Panc1 (cell line): ENCODE data around the gene APBB2.

Experiments used
- POLR2AphosphoS5 ChIP-seq: IDR thresholded peaks from 2 replicates; pipeline ENCODE4 v1.6.1; 2012; ENCODE audit warnings: mild to moderate bottlenecking, low read depth, low read length, moderate library complexity
- TF ChIP-seq, protein P1 (sequence below): fragments of 450-650 bp; IDR thresholded peaks from 2 replicates; pipeline ENCODE4 v1.5.1; 2017; ENCODE audit warnings: mild to moderate bottlenecking

DNA sequence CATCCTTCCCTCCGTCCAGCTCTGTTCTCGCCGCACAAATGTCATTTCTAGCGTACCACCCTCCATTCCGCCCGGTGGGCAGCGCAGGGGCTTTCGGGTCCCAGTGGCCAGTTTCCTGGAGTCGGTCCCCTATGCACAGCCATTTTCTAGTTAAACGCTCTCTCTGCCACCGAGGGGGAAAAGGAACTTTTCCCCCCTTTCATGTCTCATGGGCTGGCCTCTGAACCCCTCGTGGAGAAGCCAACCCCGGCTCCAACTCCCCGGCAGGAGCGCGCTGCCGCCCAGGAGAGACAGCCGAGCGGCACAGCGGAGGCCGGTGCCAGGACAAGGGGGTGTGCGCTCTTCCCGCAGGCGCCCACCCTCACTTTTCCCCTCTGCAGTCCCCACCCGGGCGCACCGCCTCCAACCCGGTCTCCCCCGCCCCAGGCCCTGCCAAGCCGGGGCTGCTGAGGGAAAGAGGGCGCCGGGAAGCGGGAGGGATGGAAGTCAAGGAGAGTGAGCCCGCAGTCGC, 662 bp downstream of the APBB2 start:
- TF ChIP-seq, protein P1, sequence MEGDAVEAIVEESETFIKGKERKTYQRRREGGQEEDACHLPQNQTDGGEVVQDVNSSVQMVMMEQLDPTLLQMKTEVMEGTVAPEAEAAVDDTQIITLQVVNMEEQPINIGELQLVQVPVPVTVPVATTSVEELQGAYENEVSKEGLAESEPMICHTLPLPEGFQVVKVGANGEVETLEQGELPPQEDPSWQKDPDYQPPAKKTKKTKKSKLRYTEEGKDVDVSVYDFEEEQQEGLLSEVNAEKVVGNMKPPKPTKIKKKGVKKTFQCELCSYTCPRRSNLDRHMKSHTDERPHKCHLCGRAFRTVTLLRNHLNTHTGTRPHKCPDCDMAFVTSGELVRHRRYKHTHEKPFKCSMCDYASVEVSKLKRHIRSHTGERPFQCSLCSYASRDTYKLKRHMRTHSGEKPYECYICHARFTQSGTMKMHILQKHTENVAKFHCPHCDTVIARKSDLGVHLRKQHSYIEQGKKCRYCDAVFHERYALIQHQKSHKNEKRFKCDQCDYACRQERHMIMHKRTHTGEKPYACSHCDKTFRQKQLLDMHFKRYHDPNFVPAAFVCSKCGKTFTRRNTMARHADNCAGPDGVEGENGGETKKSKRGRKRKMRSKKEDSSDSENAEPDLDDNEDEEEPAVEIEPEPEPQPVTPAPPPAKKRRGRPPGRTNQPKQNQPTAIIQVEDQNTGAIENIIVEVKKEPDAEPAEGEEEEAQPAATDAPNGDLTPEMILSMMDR, result no peak
- TF ChIP-seq POLR2AphosphoS5, result no peak
